ENCODE data around the gene MYO7B. TPM values are rescaled to one million over a fixed set of nuclear protein-coding genes. Genes with fewer than 3 reads are reported as not detected.

The MYO7B gene
- total RNA-seq, 1 donor from 2014 or later, result 0.04 TPM

GRCh38 chr2:127581516-127582490, 46.3 kb downstream of the MYO7B start:
- no peak overlapping the region for H3K4me3 Mint-ChIP-seq
- no peak for TF ChIP-seq CTCF (IDR thresholded peaks at IDR 0.05; ENCODE audit: unreplicated experiment)
- H3K27ac Mint-ChIP-seq, result no peak overlapping the region
- no peaks in the 10 kb centered on the region for H3K36me3 Mint-ChIP-seq
- peaks cover 11% of the 10 kb centered on the region for H3K27me3 Mint-ChIP-seq (ENCODE audit: low read depth)
- peaks cover 2% of the 10 kb centered on the region for H3K4me1 Mint-ChIP-seq
- H3K9me3 Mint-ChIP-seq, result no peaks in the 10 kb centered on the region
- DNase-seq (ENCODE audit: low spot score in 2 of 2, unreplicated experiment in 2 of 2), result peak in 1 of 2 experiments; percentile 22

GRCh38 chr2:127582863-127583861, 47.7 kb downstream of the MYO7B start:
- no peaks in the 10 kb centered on the region for H3K4me1 Mint-ChIP-seq
- peaks cover 11% of the 10 kb centered on the region for H3K27me3 Mint-ChIP-seq (ENCODE audit: low read depth)

GRCh38 chr2:127584047-127584446, 48.6 kb downstream of the MYO7B start:
- H3K9me3 Mint-ChIP-seq, result no peaks in the 10 kb centered on the region
- H3K4me3 Mint-ChIP-seq, result no peak overlapping the region
- H3K27me3 Mint-ChIP-seq (ENCODE audit: low read depth), result peaks cover 11% of the 10 kb centered on the region
- no peak for DNase-seq (ENCODE audit: low spot score in 2 of 2, unreplicated experiment in 2 of 2)
- H3K4me1 Mint-ChIP-seq, result no peaks in the 10 kb centered on the region
- no peak for TF ChIP-seq CTCF (IDR thresholded peaks at IDR 0.05; ENCODE audit: unreplicated experiment)
- H3K36me3 Mint-ChIP-seq, result no peaks in the 10 kb centered on the region
- H3K27ac Mint-ChIP-seq, result no peak overlapping the region

More at GRCh38 chr2:127582863-127583861, 47.7 kb downstream of the MYO7B start:
- Mint-ChIP-seq H3K9me3 (no peaks in the 10 kb centered on the region), H3K4me3 (no peak overlapping the region), H3K36me3 (no peaks in the 10 kb centered on the region), H3K27ac (no peak overlapping the region)
- no peak for TF ChIP-seq CTCF (IDR thresholded peaks at IDR 0.05; ENCODE audit: unreplicated experiment)
- DNase-seq (ENCODE audit: low spot score in 2 of 2, unreplicated experiment in 2 of 2), result no peak

- no peak for DNase-seq (ENCODE audit: low spot score in 2 of 2, unreplicated experiment in 2 of 2)
Observed at GRCh38 chr2:127584516-127585033, 49.1 kb downstream of the MYO7B start.

More at GRCh38 chr2:127584516-127585033, 49.1 kb downstream of the MYO7B start:
- no peaks in the 10 kb centered on the region for H3K36me3 Mint-ChIP-seq
- no peaks in the 10 kb centered on the region for H3K9me3 Mint-ChIP-seq
- no peak for TF ChIP-seq CTCF (IDR thresholded peaks at IDR 0.05; ENCODE audit: unreplicated experiment)
- H3K4me1 Mint-ChIP-seq, result no peaks in the 10 kb centered on the region
- peaks cover 11% of the 10 kb centered on the region for H3K27me3 Mint-ChIP-seq (ENCODE audit: low read depth)
- no peak overlapping the region for H3K27ac Mint-ChIP-seq
- no peak overlapping the region for H3K4me3 Mint-ChIP-seq

All from mesothelial cell of epicardium (in vitro differentiated cells).